Natural killer cell (primary cell): ENCODE measurements around the gene TSPAN1. TPM values are rescaled to one million over a fixed set of nuclear protein-coding genes. Genes with fewer than 3 reads are reported as not detected.
A peak's percentile ranks its signal among the peaks of the same experiment; 100 is the strongest.

Experiments
- ATAC-seq, 3 donors: fragments of 150-1000 bp in 2 of 3; fragments of 200-7000 bp in 1 of 3; cut with Tn5 transposase; 1 replicate in 1 of 3; 2 replicates in 2 of 3; pipeline ENCODE4 v1.10.0; 2021; ENCODE audit warnings: mild to moderate bottlenecking in 2 of 3, moderate library complexity in 2 of 3
- DNase-seq, 2 donors: peaks; one replicate each; pipeline versions ENCODE4 v3.0.0 to v3.0.0-alpha.2; 2013 to 2021; ENCODE audit warnings: mixed read lengths in 1 of 2
- H3K27ac ChIP-seq: one replicate; pipeline ENCODE4 v1.5.1; 2013; ENCODE audit warnings: mild to moderate bottlenecking, low read length
- H3K27me3 ChIP-seq: one replicate; pipeline ENCODE4 v1.6.1; 2013; ENCODE audit warnings: low read length; ENCODE audit not compliant: control insufficient read depth, insufficient read depth
- H3K36me3 ChIP-seq: one replicate; pipeline ENCODE4 v1.6.1; 2013; ENCODE audit warnings: low read length; ENCODE audit not compliant: control insufficient read depth, insufficient read depth
- H3K4me1 ChIP-seq: one replicate; pipeline ENCODE4 v1.6.1; 2013; ENCODE audit warnings: low read length; ENCODE audit not compliant: control insufficient read depth, insufficient read depth
- H3K4me3 ChIP-seq: one replicate; pipeline ENCODE4 v1.5.1; 2013; ENCODE audit warnings: low read length
- H3K9me3 ChIP-seq: one replicate; pipeline ENCODE4 v1.6.1; 2013; ENCODE audit warnings: low read length; ENCODE audit not compliant: control insufficient read depth, insufficient read depth
- H3K27ac Mint-ChIP-seq, 2 donors: one replicate each; pipeline ENCODE4 v1.8.0; 2022; ENCODE audit warnings: mild to moderate bottlenecking in 2 of 2, mixed read lengths in 2 of 2, moderate library complexity in 1 of 2
- H3K27me3 Mint-ChIP-seq, 2 donors: one replicate each; pipeline ENCODE4 v1.8.0; 2022; ENCODE audit warnings: low read depth in 2 of 2, mixed read lengths in 2 of 2
- H3K36me3 Mint-ChIP-seq: one replicate; pipeline ENCODE4 v1.8.0; 2022; ENCODE audit warnings: mixed read lengths
- H3K4me1 Mint-ChIP-seq, 2 donors: one replicate each; pipeline ENCODE4 v1.8.0; 2022; ENCODE audit warnings: mixed read lengths in 2 of 2
- H3K4me3 Mint-ChIP-seq: one replicate; pipeline ENCODE4 v1.8.0; 2022; ENCODE audit warnings: mild to moderate bottlenecking, moderate library complexity, mixed read lengths
- H3K9me3 Mint-ChIP-seq, 2 donors: one replicate each; pipeline ENCODE4 v1.8.0; 2022; ENCODE audit warnings: mixed read lengths in 2 of 2
- WGBS: methylation state at CpG from one replicate; pipeline ENCODE4 v1.1.7; 2013; ENCODE audit warnings: missing lambda C conversion rate; ENCODE audit not compliant: insufficient coverage; 5-methylcytosine and 5-hydroxymethylcytosine counted together
- intact Hi-C: fragments of 100-400 bp; cut with micrococcal nuclease; formaldehyde crosslinking; loops from one replicate; pipeline ENCODE4 v1.14.2; 2022
- total RNA-seq, 4 donors: library from RNA; stranded (reverse); fragments of 120-200 nt in 1 of 4; gene quantifications; one replicate each; pipeline versions ENCODE4 v1.2.3 to v1.2.4, GENCODE V29; 2013 to 2022
- TF ChIP-seq, protein P1 (sequence below): fragments of 200-600 bp; IDR thresholded peaks from one replicate; pipeline ENCODE4 v1.8.0; 2022; ENCODE audit warnings: antibody characterized with exemption

The TSPAN1 gene
- total RNA-seq, 3 donors from 2014 or later (not counting 1 experiment from before 2014, with no cell fraction given) = not detected

DNA sequence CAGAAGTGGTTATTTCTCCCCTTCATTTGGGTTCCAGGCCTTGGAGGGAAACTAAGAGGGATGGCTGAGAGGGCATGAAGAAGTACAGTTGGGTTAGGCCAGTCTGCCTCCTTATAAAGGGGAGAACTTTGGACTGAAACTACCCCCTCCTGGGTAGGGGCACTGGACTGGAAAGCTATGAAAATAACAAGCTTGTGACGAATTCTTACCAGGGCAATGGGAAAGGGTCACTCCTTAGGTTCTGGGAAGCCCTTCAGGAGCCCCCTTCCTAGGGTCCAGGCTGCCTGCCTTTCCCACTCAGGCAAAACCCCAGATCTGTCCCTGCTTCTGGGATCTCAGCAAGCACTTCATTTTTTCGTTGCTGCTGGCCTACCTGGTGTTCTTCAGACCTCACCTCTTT, 11.2 kb downstream of the TSPAN1 start:
- peaks cover 17% of the 10 kb centered on the region for H3K36me3 ChIP-seq
- peaks cover 19% of the 10 kb centered on the region for H3K4me1 ChIP-seq
- H3K9me3 Mint-ChIP-seq = no peaks in the 10 kb centered on the region
- H3K36me3 Mint-ChIP-seq = no peaks in the 10 kb centered on the region
- no peak overlapping the region for H3K27ac ChIP-seq
- peaks cover 17 to 22% of the 10 kb centered on the region in 2 donors for H3K4me1 Mint-ChIP-seq
- TF ChIP-seq, protein P1, sequence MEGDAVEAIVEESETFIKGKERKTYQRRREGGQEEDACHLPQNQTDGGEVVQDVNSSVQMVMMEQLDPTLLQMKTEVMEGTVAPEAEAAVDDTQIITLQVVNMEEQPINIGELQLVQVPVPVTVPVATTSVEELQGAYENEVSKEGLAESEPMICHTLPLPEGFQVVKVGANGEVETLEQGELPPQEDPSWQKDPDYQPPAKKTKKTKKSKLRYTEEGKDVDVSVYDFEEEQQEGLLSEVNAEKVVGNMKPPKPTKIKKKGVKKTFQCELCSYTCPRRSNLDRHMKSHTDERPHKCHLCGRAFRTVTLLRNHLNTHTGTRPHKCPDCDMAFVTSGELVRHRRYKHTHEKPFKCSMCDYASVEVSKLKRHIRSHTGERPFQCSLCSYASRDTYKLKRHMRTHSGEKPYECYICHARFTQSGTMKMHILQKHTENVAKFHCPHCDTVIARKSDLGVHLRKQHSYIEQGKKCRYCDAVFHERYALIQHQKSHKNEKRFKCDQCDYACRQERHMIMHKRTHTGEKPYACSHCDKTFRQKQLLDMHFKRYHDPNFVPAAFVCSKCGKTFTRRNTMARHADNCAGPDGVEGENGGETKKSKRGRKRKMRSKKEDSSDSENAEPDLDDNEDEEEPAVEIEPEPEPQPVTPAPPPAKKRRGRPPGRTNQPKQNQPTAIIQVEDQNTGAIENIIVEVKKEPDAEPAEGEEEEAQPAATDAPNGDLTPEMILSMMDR = no peak
- peak overlapping the region in 1 of 2 donors; percentile 80 for H3K27ac Mint-ChIP-seq
- DNase-seq (no peak), ATAC-seq (no peak)
- H3K27me3 Mint-ChIP-seq = no peaks in the 10 kb centered on the region
- H3K9me3 ChIP-seq = no peaks in the 10 kb centered on the region
- no peak overlapping the region for H3K4me3 Mint-ChIP-seq
- WGBS = 85% methylated on average over 2 of the region's 2 CpGs
- intact Hi-C loops = no loop called here
- no peak overlapping the region for H3K4me3 ChIP-seq
- H3K27me3 ChIP-seq = no peaks in the 10 kb centered on the region

DNA sequence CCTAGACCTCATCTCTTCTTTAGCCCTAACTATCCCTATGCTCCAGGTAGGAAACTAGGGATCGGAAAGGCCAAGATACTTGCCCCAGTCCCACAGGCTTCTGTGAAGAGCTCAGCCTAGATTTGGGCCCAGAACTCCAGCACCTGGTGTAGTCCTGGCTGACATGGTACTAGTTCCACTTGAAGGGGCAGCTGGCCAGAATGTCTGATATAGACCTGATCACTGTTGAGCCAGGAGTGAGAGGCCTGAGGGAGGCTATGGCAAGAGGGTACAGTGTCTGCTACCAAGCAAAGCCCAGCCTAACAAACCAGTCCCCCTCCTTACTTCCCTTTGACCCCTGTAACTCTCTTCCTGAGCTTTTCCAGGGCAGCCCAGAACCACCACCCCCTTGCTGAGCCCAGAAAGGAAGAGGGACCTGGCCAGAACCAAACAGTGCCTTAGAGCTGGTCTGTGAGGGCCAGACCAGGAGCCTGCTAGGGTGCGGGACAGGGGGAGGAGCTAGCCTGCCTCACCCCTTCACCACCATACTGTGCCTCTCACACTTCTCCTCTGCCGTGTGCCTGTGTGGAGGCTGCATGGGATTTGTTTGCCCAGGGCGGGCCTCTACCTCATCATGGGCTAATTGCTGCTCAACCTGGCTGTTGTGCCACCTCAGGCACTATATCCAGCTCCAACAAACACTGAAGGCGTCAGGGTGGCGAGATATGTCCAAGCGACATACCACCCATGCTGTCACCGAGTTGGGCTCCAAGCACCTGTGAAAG, 12.4 kb downstream of the TSPAN1 start:
- Mint-ChIP-seq H3K27ac (peak overlapping the region in 1 of 2 donors; percentile 57), H3K9me3 (no peaks in the 10 kb centered on the region), H3K36me3 (no peaks in the 10 kb centered on the region), H3K4me1 (peaks cover 17 to 22% of the 10 kb centered on the region in 2 donors), H3K27me3 (no peaks in the 10 kb centered on the region), H3K4me3 (no peak overlapping the region)
- Histone ChIP-seq H3K27ac (no peak overlapping the region), H3K4me1 (peaks cover 19% of the 10 kb centered on the region), H3K4me3 (no peak overlapping the region), H3K36me3 (peaks cover 25% of the 10 kb centered on the region), H3K9me3 (no peaks in the 10 kb centered on the region), H3K27me3 (no peaks in the 10 kb centered on the region)
- intact Hi-C loops = no loop called here
- ATAC-seq = no peak
- 93% methylated on average over 8 of the region's 8 CpGs for WGBS
- TF ChIP-seq, protein P1 = no peak
- DNase-seq = no peak

DNA sequence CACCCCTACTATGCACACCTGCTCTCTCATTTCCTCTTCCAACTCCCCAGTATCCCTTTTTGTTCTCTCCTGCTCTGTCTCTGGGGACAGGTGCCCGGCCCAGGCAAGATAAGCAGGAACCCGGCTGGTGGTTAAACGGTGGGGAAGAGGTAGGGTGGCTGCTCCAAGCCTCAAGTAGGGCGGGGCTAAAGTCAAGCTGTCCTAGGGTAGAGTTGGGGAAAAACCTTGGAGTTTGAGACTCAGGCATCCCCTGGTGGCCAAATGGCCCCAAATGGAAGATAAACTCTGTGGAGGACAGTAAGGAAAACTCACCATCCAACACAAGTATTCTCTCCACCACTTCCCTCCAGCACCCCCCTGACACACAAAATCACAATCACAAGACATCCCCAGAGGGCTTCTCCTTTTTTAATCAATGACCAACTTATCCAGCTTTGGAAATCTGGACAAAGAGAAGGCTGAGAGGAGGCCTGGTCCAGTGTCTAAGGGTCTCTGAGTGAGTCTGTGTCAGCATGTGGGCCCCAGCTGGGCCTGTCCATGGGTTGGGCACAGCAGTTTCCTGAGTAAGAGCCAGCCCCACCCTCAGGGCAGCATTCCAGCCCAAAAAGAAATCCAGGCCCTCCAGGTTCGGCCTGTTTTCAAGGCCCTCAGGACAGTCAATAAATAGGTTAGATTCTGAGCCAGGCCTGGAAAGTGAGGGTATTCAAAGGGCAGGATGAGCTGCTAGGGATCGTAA, 13.6 kb downstream of the TSPAN1 start:
- H3K27ac ChIP-seq = no peak overlapping the region
- ATAC-seq = no peak
- WGBS = 88% methylated on average over 5 of the region's 6 CpGs
- Mint-ChIP-seq H3K36me3 (no peaks in the 10 kb centered on the region), H3K27ac (peak overlapping the region in 1 of 2 donors; percentile 57), H3K4me1 (peaks cover 17 to 22% of the 10 kb centered on the region in 2 donors), H3K9me3 (no peaks in the 10 kb centered on the region), H3K27me3 (no peaks in the 10 kb centered on the region), H3K4me3 (no peak overlapping the region)
- peaks cover 37% of the 10 kb centered on the region for H3K36me3 ChIP-seq
- H3K4me3 ChIP-seq = no peak overlapping the region
- peaks cover 18% of the 10 kb centered on the region for H3K4me1 ChIP-seq
- H3K9me3 ChIP-seq = no peaks in the 10 kb centered on the region
- intact Hi-C loops = no loop called here
- H3K27me3 ChIP-seq = no peaks in the 10 kb centered on the region
- DNase-seq = no peak
- TF ChIP-seq, protein P1 = no peak
